CD4-positive, alpha-beta T cell (primary cell): ENCODE data around the gene TACC3. TPM values are rescaled to one million over a fixed set of nuclear protein-coding genes. Genes with fewer than 3 reads are reported as not detected.

Experiments
- ATAC-seq: fragments of 200-7000 bp; cut with Tn5 transposase; one replicate; pipeline ENCODE4 v1.10.0; 2022; ENCODE audit warnings: mild to moderate bottlenecking; ENCODE audit not compliant: poor library complexity
- CTCF ChIA-PET: fragments of 350-600 bp; sonication (Branson Sonifier 250); formaldehyde crosslinking; loops from one replicate; lab custom pipeline; 2021; ENCODE audit warnings: antibody characterized with exemption, inconsistent platforms; lab: Charles Lee
- POLR2A ChIA-PET: fragments of 350-600 bp; sonication (Branson Sonifier 250); formaldehyde crosslinking; loops from one replicate; lab custom pipeline; 2021; ENCODE audit warnings: antibody characterized with exemption, inconsistent platforms; lab: Charles Lee
- DNase-seq, 14 experiments: peaks; one replicate each; pipeline ENCODE4 v3.0.0-alpha.2; 2013 to 2020; ENCODE audit warnings: mixed read lengths in 2 of 14
- H3K27ac ChIP-seq, 2 donors: one replicate each; pipeline versions ENCODE4 v1.5.1 to v1.7.0; 2013; ENCODE audit warnings: low read length in 2 of 2, low read depth in 1 of 2, mild to moderate bottlenecking in 1 of 2
- H3K27me3 ChIP-seq, 2 experiments: 1 replicate in 1 of 2; 2 replicates in 1 of 2; pipeline versions ENCODE4 v1.6.1 to v1.7.0; 2013; ENCODE audit warnings: low read length in 2 of 2, control low read depth in 1 of 2, mild to moderate bottlenecking in 1 of 2, moderate library complexity in 1 of 2; ENCODE audit not compliant: insufficient read depth in 2 of 2, control insufficient read depth in 1 of 2
- H3K36me3 ChIP-seq: one replicate; pipeline ENCODE4 v1.6.1; 2013; ENCODE audit warnings: low read length, control low read depth; ENCODE audit not compliant: insufficient read depth
- H3K4me1 ChIP-seq: one replicate; pipeline ENCODE4 v1.6.1; 2013; ENCODE audit warnings: low read length, control low read depth; ENCODE audit not compliant: insufficient read depth
- H3K4me3 ChIP-seq: one replicate; pipeline ENCODE4 v1.5.1; 2013; ENCODE audit warnings: mild to moderate bottlenecking, low read length, moderate library complexity
- H3K9me3 ChIP-seq, 2 experiments: 1 replicate in 1 of 2; 2 replicates in 1 of 2; pipeline versions ENCODE4 v1.6.1 to v1.7.0; 2013; ENCODE audit warnings: low read length in 2 of 2, mild to moderate bottlenecking in 2 of 2, control low read depth in 1 of 2, moderate library complexity in 1 of 2; ENCODE audit not compliant: control insufficient read depth in 1 of 2, insufficient read depth in 1 of 2
- H3K27ac Mint-ChIP-seq: one replicate; pipeline ENCODE4 v1.8.0; 2020; ENCODE audit warnings: mixed read lengths
- H3K27me3 Mint-ChIP-seq: one replicate; pipeline ENCODE4 v1.8.0; 2021; ENCODE audit warnings: mixed read lengths
- H3K36me3 Mint-ChIP-seq: one replicate; pipeline ENCODE4 v1.8.0; 2021; ENCODE audit warnings: low read depth, mixed read lengths
- H3K4me1 Mint-ChIP-seq: one replicate; pipeline ENCODE4 v1.8.0; 2021; ENCODE audit warnings: low read depth, mixed read lengths
- H3K4me3 Mint-ChIP-seq: one replicate; pipeline ENCODE4 v1.8.0; 2020; ENCODE audit warnings: mild to moderate bottlenecking, mixed read lengths
- H3K9me3 Mint-ChIP-seq: one replicate; pipeline ENCODE4 v1.8.0; 2020; ENCODE audit warnings: mixed read lengths
- CTCF ChIP-seq: fragments of 200-600 bp; IDR thresholded peaks from one replicate; pipeline ENCODE4 v1.8.0; 2022; ENCODE audit warnings: antibody characterized with exemption, mild to moderate bottlenecking
- intact Hi-C, 2 experiments: fragments of 100-400 bp; cut with DNase I in 1 of 2; cut with micrococcal nuclease in 1 of 2; formaldehyde crosslinking; loops; one replicate each; pipeline versions ENCODE4 v1.15.1 to v1.9.0; 2023 to 2025; cut with DNase I, micrococcal nuclease
- total RNA-seq, 174 experiments: library from RNA in 2 of 174; stranded (reverse) in 2 of 174; gene quantifications; one replicate each; pipeline ENCODE4 v1.2.3 and lab custom pipeline; 2021 to 2026

The TACC3 gene
- total RNA-seq, 2 experiments from 2014 or later, result 123 TPM

GRCh38 chr4:1745697-1746096, 24.4 kb downstream of the TACC3 start:
- peaks cover 38% of the 10 kb centered on the region for H3K36me3 ChIP-seq
- H3K4me3 Mint-ChIP-seq, result no peak overlapping the region
- H3K27me3 ChIP-seq, result no peaks in the 10 kb centered on the region
- ChIA-PET CTCF (interaction anchor here (1.6 to 1.8 kb wide), 2 partner anchors 64 to 154 kb away, joined by 5 to 9 read pairs; no protein-coding TSS in a partner anchor), POLR2A (no interaction called here)
- H3K4me1 Mint-ChIP-seq, result no peaks in the 10 kb centered on the region
- peaks cover 0 to 5% of the 10 kb centered on the region in 2 experiments for H3K9me3 ChIP-seq
- H3K27me3 Mint-ChIP-seq, result no peaks in the 10 kb centered on the region
- no peak for ATAC-seq
- no peak for DNase-seq
- no peak overlapping the region for H3K4me3 ChIP-seq
- H3K4me1 ChIP-seq, result peaks cover 16% of the 10 kb centered on the region
- peaks cover 38% of the 10 kb centered on the region for H3K36me3 Mint-ChIP-seq
- no peak overlapping the region for H3K27ac Mint-ChIP-seq
- H3K27ac ChIP-seq, result no peak overlapping the region
- no peak for TF ChIP-seq CTCF
- intact Hi-C loops, result no loop called here
- no peaks in the 10 kb centered on the region for H3K9me3 Mint-ChIP-seq

- ChIA-PET POLR2A (no interaction called here), CTCF (interaction anchor here (1.6 to 1.8 kb wide), 2 partner anchors 64 to 153 kb away, joined by 5 to 9 read pairs; no protein-coding TSS in a partner anchor)
- intact Hi-C loops, result no loop called here
- Mint-ChIP-seq H3K27ac (no peak overlapping the region), H3K4me3 (no peak overlapping the region), H3K4me1 (no peaks in the 10 kb centered on the region), H3K36me3 (peaks cover 34% of the 10 kb centered on the region), H3K27me3 (no peaks in the 10 kb centered on the region), H3K9me3 (no peaks in the 10 kb centered on the region)
- DNase-seq (peak; percentile 57 to 83 (median 68)), ATAC-seq (peak; percentile 63)
- H3K27me3 ChIP-seq, result no peaks in the 10 kb centered on the region
- H3K36me3 ChIP-seq, result peaks cover 32% of the 10 kb centered on the region
- no peak overlapping the region for H3K4me3 ChIP-seq
- H3K4me1 ChIP-seq, result peaks cover 16% of the 10 kb centered on the region
- H3K9me3 ChIP-seq, result peaks cover 0 to 5% of the 10 kb centered on the region in 2 experiments
- H3K27ac ChIP-seq, result no peak overlapping the region
- TF ChIP-seq CTCF, result peak; percentile 70
Measured at GRCh38 chr4:1746265-1746691, 25.0 kb downstream of the TACC3 start.

GRCh38 chr4:1746919-1747602, 25.7 kb downstream of the TACC3 start:
- H3K4me3 ChIP-seq, result no peak overlapping the region
- Mint-ChIP-seq H3K4me1 (no peaks in the 10 kb centered on the region), H3K4me3 (no peak overlapping the region), H3K27me3 (no peaks in the 10 kb centered on the region), H3K27ac (no peak overlapping the region), H3K36me3 (peaks cover 26% of the 10 kb centered on the region), H3K9me3 (no peaks in the 10 kb centered on the region)
- peaks cover 19% of the 10 kb centered on the region for H3K4me1 ChIP-seq
- H3K36me3 ChIP-seq, result peaks cover 24% of the 10 kb centered on the region
- TF ChIP-seq CTCF, result no peak
- H3K27me3 ChIP-seq, result no peaks in the 10 kb centered on the region
- ChIA-PET CTCF (interaction anchor here (1.6 to 1.9 kb wide), 3 partner anchors 63 to 152 kb away, joined by 5 to 13 read pairs (median 9); no protein-coding TSS in a partner anchor), POLR2A (no interaction called here)
- no peak for ATAC-seq
- no peak overlapping the region for H3K27ac ChIP-seq
- intact Hi-C loops, result no loop called here
- H3K9me3 ChIP-seq, result peaks cover 0 to 5% of the 10 kb centered on the region in 2 experiments
- DNase-seq, result no peak
